IMR-90 (cell line): ENCODE results near the gene PADI6. TPM values are rescaled to one million over a fixed set of nuclear protein-coding genes. Genes with fewer than 3 reads are reported as not detected.

Experiments
- ATAC-seq: fragments of 200-7000 bp; cut with Tn5 transposase; 2 replicates; pipeline ENCODE4 v1.9.1; 2020; ENCODE audit warnings: low read depth, mild to moderate bottlenecking, moderate library complexity
- BruUV-seq: library from RNA; stranded (reverse); fragments of 400-500 nt; replicated peaks from 2 replicates; lab custom pipeline; 2021; lab: Mats Ljungman, UMichigan
- CTCF ChIA-PET: fragments of 300-600 bp; formaldehyde crosslinking; extraction: SDS; loops from one replicate; lab custom pipeline; 2021; ENCODE audit warnings: antibody characterized with exemption; lab: Yijun Ruan, JAX
- POLR2A ChIA-PET: fragments of 300-600 bp; sonication (Branson Sonifier 250); formaldehyde crosslinking; loops from one replicate; lab custom pipeline; 2022; ENCODE audit warnings: antibody characterized with exemption; ENCODE audit not compliant: unreplicated experiment; lab: Charles Lee
- DNase-seq: peaks from one replicate; pipeline ENCODE4 v3.0.0; 2013
- H2AFZ ChIP-seq: replicated peaks from 2 replicates; pipeline ENCODE3; 2013; ENCODE audit warnings: low read length, mild to moderate bottlenecking; ENCODE audit not compliant: poor library complexity
- H2AK5ac ChIP-seq: 2 replicates; pipeline ENCODE4 v1.6.1; 2013; ENCODE audit warnings: low read depth, low read length, inconsistent platforms
- H2AK9ac ChIP-seq: replicated peaks from 2 replicates; pipeline ENCODE3; 2013; ENCODE audit warnings: mild to moderate bottlenecking, low read depth, low read length, moderate library complexity; ENCODE audit not compliant: poor library complexity
- H2BK120ac ChIP-seq: 2 replicates; pipeline ENCODE4 v1.6.1; 2013; ENCODE audit warnings: low read depth, low read length, inconsistent platforms
- H2BK15ac ChIP-seq: 3 replicates; pipeline ENCODE4 v1.6.1; 2013; ENCODE audit warnings: low read depth, low read length, inconsistent platforms
- H2BK20ac ChIP-seq: 2 replicates; pipeline ENCODE4 v1.6.1; 2013; ENCODE audit warnings: low read depth, mild to moderate bottlenecking, inconsistent platforms, low read length, moderate library complexity
- H2BK5ac ChIP-seq: 2 replicates; pipeline ENCODE4 v1.6.1; 2013; ENCODE audit warnings: mild to moderate bottlenecking, low read depth, low read length, inconsistent platforms; ENCODE audit not compliant: poor library complexity, severe bottlenecking
- H3K14ac ChIP-seq: replicated peaks from 2 replicates; pipeline ENCODE4 v1.6.1; 2013; ENCODE audit warnings: low read depth, low read length, inconsistent platforms
- H3K18ac ChIP-seq: 2 replicates; pipeline ENCODE4 v1.6.1; 2013; ENCODE audit warnings: low read depth, low read length, control low read depth
- H3K23ac ChIP-seq: 2 replicates; pipeline ENCODE4 v1.6.1; 2013; ENCODE audit warnings: low read depth, low read length, inconsistent platforms
- H3K27ac ChIP-seq: 2 replicates; pipeline ENCODE4 v1.5.1; 2013; ENCODE audit warnings: mild to moderate bottlenecking, control low read depth, low read length; ENCODE audit not compliant: insufficient read depth
- H3K27me3 ChIP-seq: 2 replicates; pipeline ENCODE4 v1.6.1; 2013; ENCODE audit warnings: low read length; ENCODE audit not compliant: control insufficient read depth, insufficient read depth
- H3K36me3 ChIP-seq: 2 replicates; pipeline ENCODE4 v1.6.1; 2013; ENCODE audit warnings: low read length, mixed read lengths; ENCODE audit not compliant: control insufficient read depth, insufficient read depth
- H3K4ac ChIP-seq: 2 replicates; pipeline ENCODE4 v1.6.1; 2013; ENCODE audit warnings: low read depth, low read length, inconsistent platforms
- H3K4me1 ChIP-seq: 2 replicates; pipeline ENCODE4 v1.6.1; 2013; ENCODE audit warnings: low read length, mixed read lengths; ENCODE audit not compliant: control insufficient read depth, insufficient read depth
- H3K4me2 ChIP-seq: 2 replicates; pipeline ENCODE4 v1.6.1; 2013; ENCODE audit warnings: low read depth, mild to moderate bottlenecking, control low read depth, low read length, moderate library complexity
- H3K4me3 ChIP-seq: 2 replicates; pipeline ENCODE4 v1.5.1; 2013; ENCODE audit warnings: low read depth, mild to moderate bottlenecking, control low read depth, low read length, moderate library complexity; ENCODE audit not compliant: insufficient read depth
- H3K56ac ChIP-seq: 2 replicates; pipeline ENCODE4 v1.6.1; 2013; ENCODE audit warnings: low read length, inconsistent platforms; ENCODE audit not compliant: insufficient read depth; ENCODE audit errors: extremely low read depth
- H3K79me1 ChIP-seq, 2 experiments: 2 replicates each; pipeline ENCODE4 v1.6.1; 2013; ENCODE audit warnings: low read length in 2 of 2, inconsistent platforms in 1 of 2, low read depth in 1 of 2
- H3K9ac ChIP-seq: 2 replicates; pipeline ENCODE4 v1.6.1; 2013; ENCODE audit warnings: low read depth, low read length, control low read depth
- H3K9me1 ChIP-seq: 2 replicates; pipeline ENCODE4 v1.6.1; 2013; ENCODE audit warnings: low read length, inconsistent platforms; ENCODE audit not compliant: insufficient read depth
- H3K9me3 ChIP-seq: 2 replicates; pipeline ENCODE4 v1.6.1; 2013; ENCODE audit warnings: low read length; ENCODE audit not compliant: control insufficient read depth, insufficient read depth
- H4K20me1 ChIP-seq: 2 replicates; pipeline ENCODE4 v1.6.1; 2013; ENCODE audit warnings: low read length, inconsistent platforms; ENCODE audit not compliant: insufficient read depth
- H4K5ac ChIP-seq: 2 replicates; pipeline ENCODE4 v1.6.1; 2013; ENCODE audit warnings: mild to moderate bottlenecking, low read depth, low read length, control low read depth
- H4K8ac ChIP-seq, 2 experiments: 2 replicates each; pipeline ENCODE4 v1.6.1; 2013; ENCODE audit warnings: low read depth in 2 of 2, low read length in 2 of 2, control low read depth in 1 of 2, inconsistent platforms in 1 of 2
- H4K91ac ChIP-seq: 2 replicates; pipeline ENCODE4 v1.6.1; 2013; ENCODE audit warnings: low read depth, low read length, inconsistent platforms; ENCODE audit not compliant: insufficient read depth
- BHLHE40 ChIP-seq: fragments of 150-350 bp; IDR thresholded peaks from 2 replicates; pipeline ENCODE4 v1.6.1; 2016; ENCODE audit warnings: mild to moderate bottlenecking, low read depth, low read length
- CEBPB ChIP-seq: IDR thresholded peaks from 2 replicates; pipeline ENCODE4 v1.6.1; 2012; ENCODE audit warnings: low read depth, low read length, improper control_type of control experiment
- CHD1 ChIP-seq: IDR thresholded peaks from 2 replicates; pipeline ENCODE4 v1.6.1; 2012; ENCODE audit warnings: low read depth, low read length, improper control_type of control experiment
- CTCF ChIP-seq: conservative IDR thresholded peaks from 2 replicates; pipeline ENCODE4 v1.5.1; 2012; ENCODE audit warnings: mild to moderate bottlenecking, low read depth, low read length, improper control_type of control experiment
- FOS ChIP-seq: fragments of 150-350 bp; IDR thresholded peaks from 2 replicates; pipeline ENCODE4 v1.6.1; 2016; ENCODE audit warnings: low read depth, low read length
- MAFK ChIP-seq: IDR thresholded peaks from 2 replicates; pipeline ENCODE4 v1.6.1; 2012; ENCODE audit warnings: low read depth, low read length, improper control_type of control experiment
- MAZ ChIP-seq: IDR thresholded peaks from 2 replicates; pipeline ENCODE4 v1.6.1; 2012; ENCODE audit warnings: low read depth, mild to moderate bottlenecking, low read length, improper control_type of control experiment, moderate library complexity, borderline replicate concordance
- MXI1 ChIP-seq: IDR thresholded peaks from 2 replicates; pipeline ENCODE4 v1.6.1; 2012; ENCODE audit warnings: low read depth, mild to moderate bottlenecking, low read length, moderate library complexity, borderline replicate concordance
- NFE2L2 ChIP-seq: fragments of 150-350 bp; IDR thresholded peaks from 2 replicates; pipeline ENCODE4 v1.6.1; 2016; ENCODE audit warnings: low read depth, mild to moderate bottlenecking, low read length
- POLR2A ChIP-seq: IDR thresholded peaks from 2 replicates; pipeline ENCODE4 v1.6.1; 2012; ENCODE audit warnings: mild to moderate bottlenecking, low read depth, low read length
- RAD21 ChIP-seq: IDR thresholded peaks from 2 replicates; pipeline ENCODE4 v1.6.1; 2012; ENCODE audit warnings: low read length, improper control_type of control experiment
- RCOR1 ChIP-seq: IDR thresholded peaks from 2 replicates; pipeline ENCODE4 v1.6.1; 2012; ENCODE audit warnings: mild to moderate bottlenecking, low read length, improper control_type of control experiment; ENCODE audit not compliant: insufficient replicate concordance
- RFX5 ChIP-seq: IDR thresholded peaks from 2 replicates; pipeline ENCODE4 v1.8.0; 2012; ENCODE audit warnings: low read depth, mild to moderate bottlenecking, low read length, moderate library complexity
- SMC3 ChIP-seq: fragments of 150-350 bp; IDR thresholded peaks from 2 replicates; pipeline ENCODE4 v1.6.1; 2016; ENCODE audit warnings: low read depth, mild to moderate bottlenecking, antibody characterized with exemption, low read length, moderate library complexity
- USF2 ChIP-seq: fragments of 150-350 bp; IDR thresholded peaks from 2 replicates; pipeline ENCODE4 v1.6.1; 2017; ENCODE audit warnings: mild to moderate bottlenecking, antibody characterized with exemption, low read length, low read depth
- WGBS, 2 experiments: methylation state at CpG; one replicate each; pipeline versions ENCODE4 v1.1.5 to v1.1.7; 2013; ENCODE audit warnings: missing lambda C conversion rate in 2 of 2; ENCODE audit not compliant: insufficient read length in 1 of 2; ENCODE audit errors: extremely low coverage in 2 of 2; 5-methylcytosine and 5-hydroxymethylcytosine counted together
- dilution Hi-C: fragments of 300-500 bp; cut with HindIII; formaldehyde crosslinking; loops from one replicate; pipeline ENCODE4 v1.14.3; 2018; ENCODE audit warnings: low sequenced_read_pairs; ENCODE audit not compliant: unreplicated experiment
- in situ Hi-C: fragments of 300-500 bp; cut with MboI; formaldehyde crosslinking; loops from 3 replicates; pipeline ENCODE4 v1.14.3; 2019; ENCODE audit warnings: low sequenced_read_pairs, inconsistent platforms, mixed read lengths
- intact Hi-C: fragments of 100-400 bp; cut with micrococcal nuclease; formaldehyde crosslinking; loops from 2 replicates; pipeline ENCODE4 v1.10.0; 2022
- polyA plus RNA-seq, 3 experiments: library from polyadenylated mRNA; depleted of rRNA; stranded (reverse); fragments of >200 nt; gene quantifications; 2 replicates each; pipeline ENCODE4 v1.2.3, GENCODE V29; 2012; ENCODE audit warnings: low replicate concordance in 1 of 3
- total RNA-seq: library from RNA; depleted of rRNA; stranded (reverse); fragments of >200 nt; gene quantifications from 2 replicates; pipeline ENCODE4 v1.2.3, GENCODE V29; 2012
- TF ChIP-seq, protein P1 (sequence below): fragments of 150-350 bp; IDR thresholded peaks from 2 replicates; pipeline ENCODE4 v1.6.1; 2016; ENCODE audit warnings: low read depth, mild to moderate bottlenecking, low read length, moderate library complexity, borderline replicate concordance

Gene PADI6
- total and polyA plus RNA-seq, 2 of the 4 experiments (the other 2 are of a cell fraction): not detected

GRCh38 chr1:17429183-17429582 is 57.2 kb downstream of the PADI6 start:
- Histone ChIP-seq H3K4me1 (peaks cover under 1% of the 10 kb centered on the region; the same call in 1 of the 2 replicates), H3K4ac (no peak overlapping the region), H2AFZ (no peak overlapping the region), H2BK120ac (no peak overlapping the region), H3K4me2 (no peak overlapping the region), H3K27me3 (no peaks in the 10 kb centered on the region), H3K56ac (no peak overlapping the region), H2BK20ac (no peak overlapping the region), H3K9ac (no peak overlapping the region), H2AK9ac (no peak overlapping the region), H3K4me3 (no peak overlapping the region), H3K9me1 (peaks cover 3% of the 10 kb centered on the region; the same call in 1 of the 2 replicates), H3K27ac (no peak overlapping the region), H2AK5ac (no peak overlapping the region), H4K91ac (no peak overlapping the region), H2BK15ac (no peak overlapping the region), H4K5ac (no peak overlapping the region), H3K79me1 (peaks cover 20 to 65% of the 10 kb centered on the region in 2 experiments), H3K9me3 (no peaks in the 10 kb centered on the region), H2BK5ac (no peak overlapping the region), H3K18ac (no peak overlapping the region), H4K20me1 (peaks cover 70% of the 10 kb centered on the region), H3K36me3 (peaks cover 63% of the 10 kb centered on the region), H3K14ac (no peak overlapping the region), H4K8ac (no peak overlapping the region), H3K23ac (0 out of 2 replicates have a peak overlapping the region, but pooled peaks have one; percentile 17)
- intact Hi-C loops: no loop called here
- WGBS, 2 experiments: no CpG with 5 or more reads among the region's 9 CpGs
- dilution Hi-C loops: no loop called here
- TF ChIP-seq FOS: no peak
- TF ChIP-seq POLR2A: no peak
- no peak for TF ChIP-seq CHD1
- no peak for TF ChIP-seq MXI1
- TF ChIP-seq RCOR1: no peak
- TF ChIP-seq MAZ: no peak
- TF ChIP-seq RFX5: no peak
- no peak for TF ChIP-seq SMC3
- no peak for TF ChIP-seq MAFK
- no peak for TF ChIP-seq RAD21
- TF ChIP-seq BHLHE40: no peak
- TF ChIP-seq, protein P1, sequence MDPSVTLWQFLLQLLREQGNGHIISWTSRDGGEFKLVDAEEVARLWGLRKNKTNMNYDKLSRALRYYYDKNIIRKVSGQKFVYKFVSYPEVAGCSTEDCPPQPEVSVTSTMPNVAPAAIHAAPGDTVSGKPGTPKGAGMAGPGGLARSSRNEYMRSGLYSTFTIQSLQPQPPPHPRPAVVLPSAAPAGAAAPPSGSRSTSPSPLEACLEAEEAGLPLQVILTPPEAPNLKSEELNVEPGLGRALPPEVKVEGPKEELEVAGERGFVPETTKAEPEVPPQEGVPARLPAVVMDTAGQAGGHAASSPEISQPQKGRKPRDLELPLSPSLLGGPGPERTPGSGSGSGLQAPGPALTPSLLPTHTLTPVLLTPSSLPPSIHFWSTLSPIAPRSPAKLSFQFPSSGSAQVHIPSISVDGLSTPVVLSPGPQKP: no peak
- no peak for TF ChIP-seq NFE2L2
- no peak for TF ChIP-seq CEBPB
- TF ChIP-seq USF2: no peak
- no peak for TF ChIP-seq CTCF
- in situ Hi-C loops: no loop called here
- CTCF ChIA-PET: no interaction called here
- POLR2A ChIA-PET: no interaction called here
- no peak for ATAC-seq
- BruUV-seq: no TSS peak
- no peak for DNase-seq
